Left ventricle myocardium superior (tissue), 1 donor: ENCODE data around the gene SMARCD1. TPM values are rescaled to one million over a fixed set of nuclear protein-coding genes. Genes with fewer than 3 reads are reported as not detected.
"Not testable (repeated sequence)": the region's sequence is repeated elsewhere in the genome, so short reads cannot be mapped to it uniquely, and the experiment has no call there.

Experiments
- ATAC-seq: fragments of 200-7000 bp; cut with Tn5 transposase; one replicate; pipeline ENCODE4 v1.9.1; 2020; ENCODE audit warnings: mild to moderate bottlenecking, moderate library complexity
- DNase-seq: peaks from one replicate; pipeline ENCODE4 v3.0.0-alpha.2; 2020
- intact Hi-C: fragments of 100-400 bp; cut with micrococcal nuclease; formaldehyde crosslinking; loops from one replicate; pipeline ENCODE4 v1.11.0; 2022
- total RNA-seq: library from RNA; stranded (reverse); fragmentation: NEBNext Ultra II Directional; extraction: Animal tissue kit (Norgen Biotek cat#: 25700); gene quantifications from one replicate; pipeline ENCODE4 v1.2.1, GENCODE V29; 2021
- donor health status: DM: no; HTN: yes; CAD: no; lungs with severe emphysema.

Gene SMARCD1
- total RNA-seq, 1 donor from 2014 or later, result 17.2 TPM

GRCh38 chr12:50112456-50113218 is 27.5 kb downstream of the SMARCD1 start:
- ATAC-seq (peak; percentile 1), DNase-seq (no peak)
- intact Hi-C loops, result loop anchor here (10.0 kb wide), 1 partner anchor 52 kb away; the partner anchor contains the start of gene CERS5

GRCh38 chr12:50117057-50117622 is 32.0 kb downstream of the SMARCD1 start:
- no peak for DNase-seq
- intact Hi-C loops, result loop anchor here (10.0 kb wide), 1 partner anchor 48 kb away; the partner anchor contains the start of gene CERS5
- peak; percentile 74 for ATAC-seq

- intact Hi-C loops, result loop anchor here (10.0 kb wide), 1 partner anchor 45 kb away; the partner anchor contains the start of gene CERS5
- no peak for ATAC-seq
- DNase-seq, result no peak
These were observed 34.2 kb downstream of the SMARCD1 start for GRCh38 chr12:50119387-50119786.

GRCh38 chr12:50120521-50120920 is 35.4 kb downstream of the SMARCD1 start:
- no peak for ATAC-seq
- intact Hi-C loops, result no loop called here
- no peak for DNase-seq

- no peak for DNase-seq
- ATAC-seq, result no peak
- intact Hi-C loops, result no loop called here
These were observed 35.8 kb downstream of the SMARCD1 start for GRCh38 chr12:50120953-50121352.

- no peak for DNase-seq
- intact Hi-C loops, result no loop called here
- ATAC-seq, result no peak
These were observed 36.5 kb downstream of the SMARCD1 start for GRCh38 chr12:50121641-50122040.

- no peak for ATAC-seq
These were observed 38.1 kb downstream of the SMARCD1 start for GRCh38 chr12:50123203-50123602.

GRCh38 chr12:50127546-50127945 is 42.4 kb downstream of the SMARCD1 start:
- intact Hi-C loops, result no loop called here
- ATAC-seq, result peak; percentile 85

More at GRCh38 chr12:50123203-50123602, 38.1 kb downstream of the SMARCD1 start:
- no peak for DNase-seq
- intact Hi-C loops, result no loop called here

GRCh38 chr12:50129290-50129689 is 44.1 kb downstream of the SMARCD1 start:
- DNase-seq, result no peak
- intact Hi-C loops, result no loop called here
- ATAC-seq, result no peak

More at GRCh38 chr12:50127546-50127945, 42.4 kb downstream of the SMARCD1 start:
- DNase-seq, result no peak

GRCh38 chr12:50132505-50133135 is 47.5 kb downstream of the SMARCD1 start:
- no peak for ATAC-seq
- no peak for DNase-seq
- intact Hi-C loops, result no loop called here

GRCh38 chr12:50142993-50143392 is 57.9 kb downstream of the SMARCD1 start:
- ATAC-seq, result no peak
- DNase-seq, result no peak
- intact Hi-C loops, result no loop called here

- intact Hi-C loops, result no loop called here
- no peak for DNase-seq
These were observed 60.3 kb downstream of the SMARCD1 start for GRCh38 chr12:50145439-50145838.

GRCh38 chr12:50147281-50147680 is 62.1 kb downstream of the SMARCD1 start:
- ATAC-seq (no peak), DNase-seq (no peak)
- intact Hi-C loops, result no loop called here

More at GRCh38 chr12:50145439-50145838, 60.3 kb downstream of the SMARCD1 start:
- ATAC-seq, result no peak

GRCh38 chr12:50148011-50148410 is 62.9 kb downstream of the SMARCD1 start:
- DNase-seq, intact Hi-C loops, ATAC-seq: not testable (repeated sequence)

GRCh38 chr12:50149311-50149710 is 64.2 kb downstream of the SMARCD1 start:
- intact Hi-C loops, result no loop called here
- DNase-seq (no peak), ATAC-seq (no peak)

Other genes with a start within 250 kb of the SMARCD1 start
- 2.7 TPM for gene BCDIN3D, start 242.2 kb upstream of the SMARCD1 start, total RNA-seq
- gene FAIM2, start 181.4 kb upstream of the SMARCD1 start, total RNA-seq, result 8.2 TPM
- gene AQP2, start 134.6 kb upstream of the SMARCD1 start, total RNA-seq, result not detected
- gene AQP5, start 123.5 kb upstream of the SMARCD1 start, total RNA-seq, result 0.40 TPM
- not detected for gene AQP6, start 112.4 kb upstream of the SMARCD1 start, total RNA-seq
- 3.4 TPM for gene RACGAP1, start 59.8 kb upstream of the SMARCD1 start, total RNA-seq
- gene ASIC1, start 27.7 kb upstream of the SMARCD1 start, total RNA-seq, result 0.99 TPM
- 33.9 TPM for gene GPD1, start 18.7 kb downstream of the SMARCD1 start, total RNA-seq
- gene COX14, start 26.9 kb downstream of the SMARCD1 start, total RNA-seq, result 237 TPM
- 9.4 TPM for gene CERS5, start 82.0 kb downstream of the SMARCD1 start, total RNA-seq
- gene LIMA1, start 198.2 kb downstream of the SMARCD1 start, total RNA-seq, result 15.0 TPM